OCI-LY7 (cell line): ENCODE measurements around the gene LRRIQ4. TPM values are rescaled to one million over a fixed set of nuclear protein-coding genes. Genes with fewer than 3 reads are reported as not detected.

ENCODE experiments used
- BruUV-seq: library from RNA; stranded (reverse); fragments of 400-500 nt; replicated peaks from 2 replicates; lab custom pipeline; 2021; lab: Mats Ljungman, UMichigan
- CTCF ChIA-PET: fragments of 300-600 bp; sonication (Branson Sonifier 250); formaldehyde crosslinking; loops from one replicate; lab custom pipeline; 2022; ENCODE audit warnings: antibody characterized with exemption; ENCODE audit not compliant: unreplicated experiment; lab: Charles Lee
- POLR2A ChIA-PET: fragments of 300-600 bp; sonication (Branson Sonifier 250); formaldehyde crosslinking; loops from one replicate; lab custom pipeline; 2022; ENCODE audit warnings: antibody characterized with exemption; lab: Charles Lee
- DNase-seq: peaks from one replicate; pipeline ENCODE4 v3.0.0-alpha.2; 2015; ENCODE audit warnings: low spot score
- H2AFZ ChIP-seq: fragments of 200-600 bp; sonication (generic), shearing (Covaris generic); 2 replicates; pipeline ENCODE4 v1.6.1; 2014; ENCODE audit warnings: mild to moderate bottlenecking, antibody characterized with exemption, low read length, moderate library complexity
- H3K27ac ChIP-seq: fragments of 200-600 bp; sonication (generic); 2 replicates; pipeline ENCODE4 v1.5.1; 2014; ENCODE audit warnings: mixed run types, low read depth, mild to moderate bottlenecking, moderate library complexity, low read length, inconsistent platforms; ENCODE audit not compliant: poor library complexity, severe bottlenecking
- H3K36me3 ChIP-seq: fragments of 200-600 bp; sonication (generic); 2 replicates; pipeline ENCODE4 v1.6.1; 2014; ENCODE audit warnings: mild to moderate bottlenecking, antibody characterized with exemption, low read length, moderate library complexity, mixed read lengths; ENCODE audit not compliant: insufficient read depth
- H3K4me1 ChIP-seq: fragments of 200-600 bp; sonication (generic); 2 replicates; pipeline ENCODE4 v1.5.1; 2014; ENCODE audit warnings: mild to moderate bottlenecking, low read length; ENCODE audit not compliant: insufficient read depth, poor library complexity, severe bottlenecking
- H3K4me2 ChIP-seq: fragments of 200-600 bp; sonication (generic); 2 replicates; pipeline ENCODE4 v1.6.1; 2014; ENCODE audit warnings: mild to moderate bottlenecking, low read length
- H3K4me3 ChIP-seq: fragments of 200-600 bp; sonication (generic); 2 replicates; pipeline ENCODE4 v1.5.1; 2014; ENCODE audit warnings: mild to moderate bottlenecking, low read depth, low read length; ENCODE audit not compliant: poor library complexity, severe bottlenecking
- H3K79me2 ChIP-seq: fragments of 200-600 bp; sonication (generic); 2 replicates; pipeline ENCODE4 v1.6.1; 2016; ENCODE audit warnings: low read depth, mild to moderate bottlenecking, low read length, moderate library complexity, mixed read lengths; ENCODE audit not compliant: insufficient read depth
- H3K9me2 ChIP-seq: fragments of 200-600 bp; sonication (generic); 2 replicates; pipeline ENCODE4 v1.6.1; 2016; ENCODE audit warnings: mild to moderate bottlenecking, low read length, mixed read lengths; ENCODE audit not compliant: insufficient read depth
- H3K9me3 ChIP-seq: fragments of 200-600 bp; sonication (generic); 2 replicates; pipeline ENCODE4 v1.6.1; 2014; ENCODE audit warnings: mild to moderate bottlenecking, mixed run types, low read length, mixed read lengths
- H4K20me1 ChIP-seq: fragments of 200-600 bp; sonication (generic); 2 replicates; pipeline ENCODE4 v1.6.1; 2014; ENCODE audit warnings: mild to moderate bottlenecking, antibody characterized with exemption, low read length, moderate library complexity, mixed read lengths; ENCODE audit not compliant: insufficient read depth
- EZH2phosphoT487 ChIP-seq: fragments of 200-600 bp; sonication (generic); IDR thresholded peaks from 2 replicates; pipeline ENCODE4 v1.6.1; 2018; ENCODE audit warnings: low read depth, borderline replicate concordance, mild to moderate bottlenecking, mixed run types, antibody characterized with exemption, low read length, moderate library complexity, mixed read lengths
- intact Hi-C: fragments of 100-400 bp; cut with micrococcal nuclease; formaldehyde crosslinking; loops from one replicate; pipeline ENCODE4 v1.10.0; 2022; ENCODE audit not compliant: unreplicated experiment
- total RNA-seq, 2 experiments: library from RNA; depleted of rRNA in 1 of 2; stranded (reverse); fragments of >200 nt in 1 of 2; shearing (Covaris generic) in 1 of 2; gene quantifications; 2 replicates each; pipeline ENCODE4 v1.2.3, GENCODE V29; 2014 to 2022
- TF ChIP-seq, protein P1 (sequence below): fragments of 200-600 bp; sonication (generic); conservative IDR thresholded peaks from 2 replicates; pipeline ENCODE4 v1.5.1; 2014; ENCODE audit warnings: mild to moderate bottlenecking, antibody characterized with exemption, low read length, moderate library complexity, mixed read lengths

LRRIQ4 gene
- total RNA-seq, 2 experiments from 2014 or later, result 0.17 to 0.47 TPM

DNA sequence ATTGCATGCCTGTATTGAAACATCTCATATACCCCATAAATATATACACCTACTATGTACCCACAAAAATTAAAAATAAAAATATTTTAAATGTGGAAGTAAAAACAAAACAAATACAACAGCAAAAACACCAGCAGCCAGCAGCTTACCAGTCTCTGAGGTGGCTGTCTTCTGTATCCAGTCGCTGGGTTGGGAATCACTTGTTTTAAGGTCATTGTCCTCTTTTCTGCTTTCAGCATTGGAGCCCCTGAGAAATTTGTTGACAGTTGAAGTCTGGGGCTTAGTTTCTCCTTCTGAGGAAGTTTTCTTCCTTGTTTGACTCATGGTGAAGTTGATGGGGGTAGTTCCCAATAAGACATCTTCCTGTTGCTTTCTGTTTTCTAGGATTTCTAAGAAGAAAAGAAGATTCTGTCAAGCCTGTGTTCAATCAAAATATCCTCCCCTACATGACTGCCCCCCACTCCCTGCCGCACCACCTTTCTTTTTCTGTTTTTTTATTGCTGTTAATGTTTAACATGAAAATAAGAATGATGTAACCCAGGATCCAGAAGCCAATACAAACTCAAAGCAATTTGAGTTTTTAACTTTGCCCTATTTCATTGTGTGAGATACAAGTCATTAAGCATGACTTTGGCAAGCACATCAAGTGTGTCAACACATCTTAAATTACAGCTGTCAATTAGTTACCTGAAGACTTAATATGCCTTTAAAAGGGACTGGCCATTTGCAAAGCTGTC, 57.0 kb downstream of the LRRIQ4 start, which contains the start of gene LRRC31:
TSS of gene LRRC31 (minus strand) at position 452 of the 737 bp plus-strand sequence. CDS start at position 324, 128 bp downstream.
- Histone ChIP-seq H3K9me2 (no peaks in the 10 kb centered on the region), H3K27ac (no peak within 1 kb of the TSS), H2AFZ (peak within 1 kb of the TSS; percentile 69; the same call in 1 of the 2 replicates), H3K4me2 (no peak within 1 kb of the TSS), H3K4me1 (peaks cover 33% of the 10 kb centered on the region), H4K20me1 (no peaks in the 10 kb centered on the region), H3K79me2 (no peaks in the 10 kb centered on the region), H3K4me3 (no peak within 1 kb of the TSS), H3K9me3 (no peaks in the 10 kb centered on the region), H3K36me3 (no peaks in the 10 kb centered on the region)
- CTCF ChIA-PET, result no interaction called here
- intact Hi-C loops, result loop anchor here (10.0 kb wide), 2 partner anchors 315 to 435 kb away; partner anchors contain the start of gene PHC3
- DNase-seq, result no peak
- TF ChIP-seq EZH2phosphoT487, result no peak
- POLR2A ChIA-PET, result interaction anchor here (0.9 to 1.9 kb wide), 6 partner anchors 8 to 215 kb away, joined by 3 to 7 read pairs (median 4); no protein-coding TSS in a partner anchor
- BruUV-seq, result no TSS peak

DNA sequence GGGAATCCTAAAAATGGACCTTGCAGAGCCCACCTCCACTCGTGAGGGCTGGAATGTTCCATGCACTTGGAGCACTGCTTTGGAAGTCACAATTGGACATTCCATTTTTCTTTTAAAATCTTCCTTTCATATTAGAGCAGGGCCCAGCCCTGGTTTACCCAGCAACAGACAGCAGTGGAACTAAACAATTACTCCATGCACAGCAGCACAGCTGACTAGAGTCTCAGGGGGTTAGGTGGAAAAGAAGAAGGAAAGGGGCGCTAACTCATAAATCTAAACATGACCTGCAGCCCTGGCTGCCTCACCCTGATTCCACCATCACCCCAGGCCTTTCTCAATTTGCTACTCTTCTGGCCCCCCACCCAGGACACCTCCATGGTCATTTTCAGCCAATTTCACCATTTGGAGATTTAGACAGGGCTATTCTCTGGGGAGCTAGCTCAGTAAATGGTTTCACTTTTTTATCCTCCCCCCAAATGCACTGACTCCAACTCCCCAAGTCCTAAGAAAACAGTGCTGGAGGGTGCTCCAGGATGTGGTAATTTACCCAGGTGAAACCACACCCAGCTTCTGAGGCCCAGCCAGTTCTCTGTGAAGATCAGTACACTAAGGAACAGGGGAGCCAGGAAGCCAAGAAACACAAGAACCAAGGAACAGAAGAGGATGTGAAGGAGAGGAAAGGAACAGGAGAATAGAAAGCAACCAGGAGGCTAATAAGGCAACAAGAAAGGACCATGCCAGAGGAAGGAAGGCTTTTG, 58.6 kb downstream of the LRRIQ4 start:
- H3K4me1 ChIP-seq, result peaks cover 20% of the 10 kb centered on the region
- TF ChIP-seq, protein P1, sequence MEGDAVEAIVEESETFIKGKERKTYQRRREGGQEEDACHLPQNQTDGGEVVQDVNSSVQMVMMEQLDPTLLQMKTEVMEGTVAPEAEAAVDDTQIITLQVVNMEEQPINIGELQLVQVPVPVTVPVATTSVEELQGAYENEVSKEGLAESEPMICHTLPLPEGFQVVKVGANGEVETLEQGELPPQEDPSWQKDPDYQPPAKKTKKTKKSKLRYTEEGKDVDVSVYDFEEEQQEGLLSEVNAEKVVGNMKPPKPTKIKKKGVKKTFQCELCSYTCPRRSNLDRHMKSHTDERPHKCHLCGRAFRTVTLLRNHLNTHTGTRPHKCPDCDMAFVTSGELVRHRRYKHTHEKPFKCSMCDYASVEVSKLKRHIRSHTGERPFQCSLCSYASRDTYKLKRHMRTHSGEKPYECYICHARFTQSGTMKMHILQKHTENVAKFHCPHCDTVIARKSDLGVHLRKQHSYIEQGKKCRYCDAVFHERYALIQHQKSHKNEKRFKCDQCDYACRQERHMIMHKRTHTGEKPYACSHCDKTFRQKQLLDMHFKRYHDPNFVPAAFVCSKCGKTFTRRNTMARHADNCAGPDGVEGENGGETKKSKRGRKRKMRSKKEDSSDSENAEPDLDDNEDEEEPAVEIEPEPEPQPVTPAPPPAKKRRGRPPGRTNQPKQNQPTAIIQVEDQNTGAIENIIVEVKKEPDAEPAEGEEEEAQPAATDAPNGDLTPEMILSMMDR, result no peak
- TF ChIP-seq EZH2phosphoT487, result no peak
- H3K4me2 ChIP-seq, result peak overlapping the region; percentile 32
- H3K9me2 ChIP-seq, result no peaks in the 10 kb centered on the region
- ChIA-PET CTCF (no interaction called here), POLR2A (interaction anchor here (0.6 to 1.9 kb wide), 5 partner anchors 61 to 298 kb away, joined by 3 to 7 read pairs (median 3); no protein-coding TSS in a partner anchor)
- H3K9me3 ChIP-seq, result peaks cover 9% of the 10 kb centered on the region; the same call in 1 of the 2 replicates
- BruUV-seq, result no TSS peak
- peak; percentile 31 for DNase-seq
- H2AFZ ChIP-seq, result peak overlapping the region; percentile 69
- no peaks in the 10 kb centered on the region for H3K36me3 ChIP-seq
- intact Hi-C loops, result no loop called here
- no peaks in the 10 kb centered on the region for H4K20me1 ChIP-seq
- no peak overlapping the region for H3K4me3 ChIP-seq
- no peaks in the 10 kb centered on the region for H3K79me2 ChIP-seq
- H3K27ac ChIP-seq, result no peak overlapping the region

DNA sequence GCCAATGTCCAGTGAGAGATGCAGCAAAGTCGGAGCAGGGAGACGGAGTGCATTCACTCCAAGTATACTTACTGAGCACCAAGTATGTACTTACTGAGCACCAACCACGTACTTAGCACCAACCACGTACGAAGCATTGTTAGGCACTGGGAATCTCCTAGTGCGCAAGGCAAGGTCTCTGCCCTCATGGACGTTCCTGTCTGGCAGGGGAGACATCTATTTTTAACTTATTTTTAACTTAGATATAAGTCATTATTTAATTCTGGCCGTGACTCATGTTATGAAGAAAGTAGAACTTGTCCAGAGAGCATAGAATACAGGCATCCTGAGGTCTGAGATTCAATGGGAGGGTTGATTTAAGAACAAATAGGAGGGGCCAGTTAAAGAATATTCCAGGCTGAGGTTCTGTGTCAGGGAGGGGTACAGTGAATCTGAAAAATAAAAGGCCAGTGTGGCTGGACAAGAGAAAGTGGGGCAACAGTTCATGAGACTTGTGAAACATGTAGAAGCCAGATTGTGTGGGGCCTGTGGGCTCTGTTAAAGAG, 66.4 kb downstream of the LRRIQ4 start:
- H3K4me1 ChIP-seq, result peaks cover 7% of the 10 kb centered on the region
- no TSS peak for BruUV-seq

More for the DNA sequence above, 66.4 kb downstream of the LRRIQ4 start:
- ChIA-PET POLR2A (no interaction called here), CTCF (no interaction called here)
- no peaks in the 10 kb centered on the region for H3K79me2 ChIP-seq
- no peak overlapping the region for H3K4me3 ChIP-seq
- no peak overlapping the region for H3K4me2 ChIP-seq
- H2AFZ ChIP-seq, result no peak overlapping the region
- no peak overlapping the region for H3K27ac ChIP-seq
- peaks cover 21% of the 10 kb centered on the region; the same call in 1 of the 2 replicates for H3K9me3 ChIP-seq
- no peak for DNase-seq
- H3K9me2 ChIP-seq, result no peaks in the 10 kb centered on the region
- no peaks in the 10 kb centered on the region for H4K20me1 ChIP-seq
- intact Hi-C loops, result no loop called here
- no peaks in the 10 kb centered on the region; the same call in 1 of the 2 replicates for H3K36me3 ChIP-seq
- TF ChIP-seq, protein P1, result no peak
- TF ChIP-seq EZH2phosphoT487, result no peak
